ENCODE data around the gene RAET1E. TPM values are rescaled to one million over a fixed set of nuclear protein-coding genes. Genes with fewer than 3 reads are reported as not detected.
"Not testable (repeated sequence)": the region's sequence is repeated elsewhere in the genome, so short reads cannot be mapped to it uniquely, and the experiment has no call there.

RAET1E gene
- total and polyA plus RNA-seq, 4 donors: 0.18 to 1.7 (median 0.65) TPM; not detected in 1

DNA sequence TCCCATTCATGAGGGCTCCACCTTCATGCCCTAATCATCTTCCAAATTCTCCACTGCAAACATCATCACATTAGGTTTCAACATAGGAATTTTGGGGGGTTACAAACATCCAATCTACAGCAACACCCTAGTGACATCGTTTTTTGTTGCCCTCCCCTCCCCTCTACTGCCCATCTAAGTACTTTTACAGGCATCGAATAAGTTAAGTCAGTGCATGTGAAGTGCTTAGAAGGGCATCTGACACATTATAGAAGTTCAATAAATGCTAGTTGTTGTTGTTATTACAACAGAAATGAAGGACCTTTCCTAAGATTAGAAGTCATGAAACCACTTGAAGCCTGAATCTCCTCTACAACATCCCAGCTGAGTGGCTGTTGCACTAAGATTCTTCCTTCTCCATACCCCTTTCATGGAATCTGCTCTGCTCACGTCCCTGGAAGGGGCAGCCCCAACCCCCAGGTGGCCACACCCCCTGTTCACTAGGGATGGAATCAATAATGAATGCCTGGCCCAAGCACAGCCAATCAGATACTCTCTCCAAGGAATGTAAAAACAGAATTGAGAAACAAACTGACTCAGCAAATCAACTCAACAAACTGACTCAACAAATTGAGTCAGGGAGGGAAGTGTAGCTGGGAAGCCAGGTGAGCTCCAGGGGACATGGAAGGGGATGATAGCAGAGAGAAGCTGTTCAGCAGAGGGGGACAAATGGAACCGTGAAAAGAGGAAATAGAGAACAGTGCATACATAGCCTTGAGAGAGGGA is 29.9 kb downstream of the RAET1E start:
- Histone ChIP-seq H3K9me3 (ENCODE audit: control insufficient read depth, low read length) (no peaks in the 10 kb centered on the region), H3K4me3 (ENCODE audit: low read length in 2 of 2) (no peak overlapping the region), H3K4me1 (ENCODE audit: control insufficient read depth in 1 of 2, insufficient read depth in 2 of 2, low read length in 2 of 2) (no peaks in the 10 kb centered on the region), H3K27ac (ENCODE audit: low read depth in 1 of 2, low read length in 2 of 2) (no peak overlapping the region), H3K36me3 (ENCODE audit: control insufficient read depth in 1 of 2, insufficient read depth in 2 of 2, low read length in 1 of 2) (no peaks in the 10 kb centered on the region), H3K27me3 (ENCODE audit: control insufficient read depth in 1 of 2, insufficient read depth in 2 of 2, low read length in 1 of 2) (no peaks in the 10 kb centered on the region)
- intact Hi-C loops (cut with DNase I): loop anchor here (5.0 to 10.0 kb wide), 2 partner anchors 36 to 123 kb away; partner anchors contain the start of genes NUP43 (in 1 of the 2) and PCMT1 (in 1 of the 2)
- ATAC-seq (ENCODE audit: low FRiP score): no peak
- no peak for DNase-seq
- WGBS, 2 donors: 70 to 80% methylated on average over 4 of the region's 4 CpGs

GRCh38 chr6:149864578-149865535 is 33.1 kb downstream of the RAET1E start:
- DNase-seq (no peak), ATAC-seq (ENCODE audit: low FRiP score) (peak; percentile 79)
- intact Hi-C loops (cut with DNase I): loop anchor here (5.0 to 10.0 kb wide), 2 partner anchors 33 to 120 kb away; partner anchors contain the start of genes NUP43 (in 1 of the 2) and PCMT1 (in 1 of the 2)
- H3K4me1 ChIP-seq (ENCODE audit: control insufficient read depth in 1 of 2, insufficient read depth in 2 of 2, low read length in 2 of 2): no peaks in the 10 kb centered on the region
- H3K9me3 ChIP-seq (ENCODE audit: control insufficient read depth, low read length): no peaks in the 10 kb centered on the region
- WGBS, 2 donors: 12 to 13% methylated on average over 23 of the region's 23 CpGs
- no peaks in the 10 kb centered on the region for H3K27me3 ChIP-seq (ENCODE audit: control insufficient read depth in 1 of 2, insufficient read depth in 2 of 2, low read length in 1 of 2)
- H3K4me3 ChIP-seq (ENCODE audit: low read length in 2 of 2): peak overlapping the region; percentile 19 to 82
- H3K36me3 ChIP-seq (ENCODE audit: control insufficient read depth in 1 of 2, insufficient read depth in 2 of 2, low read length in 1 of 2): no peaks in the 10 kb centered on the region
- H3K27ac ChIP-seq (ENCODE audit: low read depth in 1 of 2, low read length in 2 of 2): peak overlapping the region in 1 of 2 donors; percentile 74

DNA sequence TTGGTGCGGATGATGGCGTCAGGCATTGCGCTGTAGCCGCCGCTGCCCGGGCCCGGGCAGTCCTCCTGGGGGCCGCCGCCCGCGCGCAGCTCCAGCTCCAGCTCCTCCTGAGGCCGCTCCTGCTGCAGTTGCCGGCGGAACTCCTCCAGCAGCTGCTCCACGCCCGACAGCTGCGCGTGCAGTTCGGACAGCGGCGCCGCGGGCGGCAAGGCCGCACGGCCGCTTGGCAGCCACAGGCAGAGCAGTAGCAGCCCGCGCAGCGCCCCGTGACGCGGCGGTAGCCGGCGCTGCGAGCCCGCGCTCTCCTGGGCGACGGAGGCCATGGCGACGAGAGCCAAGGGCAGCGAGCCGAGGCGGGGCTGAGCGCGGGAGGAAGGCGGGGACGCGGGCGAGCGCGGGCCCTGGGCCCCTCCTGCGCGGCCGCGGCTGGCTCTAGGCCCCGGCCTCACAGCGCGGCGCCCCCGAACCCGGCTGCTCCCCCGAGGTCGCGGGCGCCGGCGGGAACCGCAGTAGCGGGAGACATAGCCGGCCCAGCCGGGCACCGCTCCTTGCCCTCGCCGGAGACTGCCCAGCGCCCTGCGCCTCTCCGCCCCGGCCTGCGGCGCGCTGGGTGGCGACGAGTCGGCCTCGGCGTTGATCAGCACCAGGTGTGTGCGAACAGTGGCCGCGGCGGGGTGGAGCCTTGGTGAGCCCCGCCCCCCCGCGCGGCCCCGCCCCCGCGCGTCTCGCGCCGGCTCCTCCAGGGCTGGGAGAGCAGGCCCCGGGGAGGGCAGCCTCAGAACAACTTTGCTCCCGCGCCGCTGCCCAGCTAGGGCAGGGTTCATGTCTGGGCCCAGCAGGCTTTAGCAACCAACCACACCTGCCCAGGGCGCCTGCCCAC is 34.0 kb downstream of the RAET1E start, which contains the start of gene LRP11:
Gene LRP11 (minus strand): TSS at position 662 of the 880 bp plus-strand sequence. CDS start 339 bp downstream, at position 323.
- Histone ChIP-seq H3K36me3 (ENCODE audit: control insufficient read depth in 1 of 2, insufficient read depth in 2 of 2, low read length in 1 of 2) (no peaks in the 10 kb centered on the region), H3K27ac (ENCODE audit: low read depth in 1 of 2, low read length in 2 of 2) (peak within 1 kb of the TSS; percentile 49 to 74), H3K4me1 (ENCODE audit: control insufficient read depth in 1 of 2, insufficient read depth in 2 of 2, low read length in 2 of 2) (no peaks in the 10 kb centered on the region), H3K9me3 (ENCODE audit: control insufficient read depth, low read length) (no peaks in the 10 kb centered on the region), H3K4me3 (ENCODE audit: low read length in 2 of 2) (peak within 1 kb of the TSS; percentile 74 to 82), H3K27me3 (ENCODE audit: control insufficient read depth in 1 of 2, insufficient read depth in 2 of 2, low read length in 1 of 2) (no peaks in the 10 kb centered on the region)
- DNase-seq (peak; percentile 86 to 92), ATAC-seq (ENCODE audit: low FRiP score) (peak; percentile 95)
- WGBS, 2 donors: 1% methylated on average over 89 to 110 of the region's 110 CpGs
- intact Hi-C loops (cut with DNase I): loop anchor here in 1 of 2 donors (2.0 to 10.0 kb wide), 2 partner anchors 27 to 119 kb away; partner anchors contain the start of genes NUP43 and PCMT1

GRCh38 chr6:149862922-149863697 is 34.8 kb downstream of the RAET1E start:
- peak overlapping the region; percentile 74 to 82 for H3K4me3 ChIP-seq (ENCODE audit: low read length in 2 of 2)
- no peaks in the 10 kb centered on the region for H3K36me3 ChIP-seq (ENCODE audit: control insufficient read depth in 1 of 2, insufficient read depth in 2 of 2, low read length in 1 of 2)
- intact Hi-C loops (cut with DNase I): loop anchor here in 1 of 2 donors (2.0 to 10.0 kb wide), 2 partner anchors 26 to 118 kb away; partner anchors contain the start of genes NUP43 and PCMT1
- no peaks in the 10 kb centered on the region for H3K9me3 ChIP-seq (ENCODE audit: control insufficient read depth, low read length)
- WGBS, 2 donors: 1% methylated on average over 55 to 69 of the region's 69 CpGs
- ATAC-seq (ENCODE audit: low FRiP score): peak; percentile 79
- H3K4me1 ChIP-seq (ENCODE audit: control insufficient read depth in 1 of 2, insufficient read depth in 2 of 2, low read length in 2 of 2): no peaks in the 10 kb centered on the region
- peak; percentile 85 to 90 for DNase-seq
- peak overlapping the region; percentile 49 to 70 for H3K27ac ChIP-seq (ENCODE audit: low read depth in 1 of 2, low read length in 2 of 2)
- H3K27me3 ChIP-seq (ENCODE audit: control insufficient read depth in 1 of 2, insufficient read depth in 2 of 2, low read length in 1 of 2): no peaks in the 10 kb centered on the region

DNA sequence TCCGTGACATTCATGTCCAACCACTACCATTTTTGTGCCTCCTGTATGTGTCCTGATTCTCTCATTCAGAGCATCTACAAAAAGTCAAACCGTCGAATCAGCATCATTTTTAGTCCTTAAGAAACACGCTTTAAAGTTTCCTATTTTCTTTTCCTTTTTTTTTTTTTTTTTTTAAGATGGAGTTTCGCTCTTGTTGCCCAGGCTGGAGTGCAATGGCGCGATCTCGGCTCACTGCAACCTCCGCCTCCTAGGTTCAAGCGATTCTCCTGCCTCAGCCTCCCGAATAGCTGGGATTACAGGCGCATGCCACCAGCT is 35.5 kb downstream of the RAET1E start:
- 95 to 97% methylated on average over 8 to 9 of the region's 12 CpGs for WGBS, 2 donors
- not testable (repeated sequence) for H3K4me1 ChIP-seq (ENCODE audit: control insufficient read depth in 1 of 2, insufficient read depth in 2 of 2, low read length in 2 of 2); H3K27me3 ChIP-seq (ENCODE audit: control insufficient read depth in 1 of 2, insufficient read depth in 2 of 2, low read length in 1 of 2); H3K4me3 ChIP-seq (ENCODE audit: low read length in 2 of 2); H3K36me3 ChIP-seq (ENCODE audit: control insufficient read depth in 1 of 2, insufficient read depth in 2 of 2, low read length in 1 of 2); H3K27ac ChIP-seq (ENCODE audit: low read depth in 1 of 2, low read length in 2 of 2); H3K9me3 ChIP-seq (ENCODE audit: control insufficient read depth, low read length); DNase-seq; ATAC-seq (ENCODE audit: low FRiP score)
- intact Hi-C loops (cut with DNase I): loop anchor here in 1 of 2 donors (2.0 to 10.0 kb wide), 2 partner anchors 26 to 118 kb away; partner anchors contain the start of genes NUP43 and PCMT1

DNA sequence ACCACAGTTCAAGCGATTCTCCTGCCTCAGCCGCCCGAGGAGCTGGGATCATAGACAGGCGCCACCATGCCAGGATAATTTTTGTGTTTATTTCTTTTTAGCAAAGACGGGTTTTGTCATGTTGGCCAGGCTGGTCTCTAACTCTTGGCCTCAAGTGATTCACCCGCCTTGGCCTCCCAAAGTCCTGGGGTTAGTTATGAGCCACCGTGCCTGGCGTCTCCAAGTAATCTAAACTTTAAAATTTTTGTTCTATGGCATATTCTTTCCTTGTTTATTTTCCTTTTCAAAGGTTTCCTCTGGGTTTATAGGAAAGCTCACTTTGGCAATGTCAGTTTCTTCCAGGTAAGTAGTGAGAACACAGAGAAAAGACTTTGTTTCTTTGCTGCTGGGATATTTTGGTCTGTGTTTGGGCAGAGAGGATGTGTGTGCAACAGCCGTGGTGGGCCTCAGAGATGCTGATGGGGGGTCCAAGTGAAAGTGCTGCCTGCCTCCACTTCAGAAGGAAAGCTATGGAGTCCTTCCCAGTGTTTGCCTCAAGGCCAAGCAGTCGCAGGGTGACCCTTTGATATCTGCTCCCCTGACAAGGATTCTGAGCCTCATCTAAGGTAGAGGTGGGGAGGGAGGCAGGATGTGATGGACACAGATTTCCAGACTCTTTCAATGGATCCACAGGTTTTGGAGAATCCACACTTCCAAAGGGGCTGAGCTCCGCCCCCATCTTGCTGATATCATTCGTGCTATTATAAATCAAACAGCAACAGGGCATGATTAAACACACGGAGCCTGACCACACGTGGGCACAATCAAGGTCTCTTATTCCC is 36.1 kb downstream of the RAET1E start:
- intact Hi-C loops (cut with DNase I): loop anchor here in 1 of 2 donors (2.0 to 10.0 kb wide), 2 partner anchors 25 to 117 kb away; partner anchors contain the start of genes NUP43 and PCMT1

More for the DNA sequence above, 36.1 kb downstream of the RAET1E start:
- H3K4me3 ChIP-seq (ENCODE audit: low read length in 2 of 2): no peak overlapping the region
- H3K36me3 ChIP-seq (ENCODE audit: control insufficient read depth in 1 of 2, insufficient read depth in 2 of 2, low read length in 1 of 2): no peaks in the 10 kb centered on the region
- ATAC-seq (ENCODE audit: low FRiP score): no peak
- H3K27me3 ChIP-seq (ENCODE audit: control insufficient read depth in 1 of 2, insufficient read depth in 2 of 2, low read length in 1 of 2): no peaks in the 10 kb centered on the region
- no peaks in the 10 kb centered on the region for H3K9me3 ChIP-seq (ENCODE audit: control insufficient read depth, low read length)
- no peaks in the 10 kb centered on the region for H3K4me1 ChIP-seq (ENCODE audit: control insufficient read depth in 1 of 2, insufficient read depth in 2 of 2, low read length in 2 of 2)
- 91 to 93% methylated on average over 14 of the region's 14 CpGs for WGBS, 2 donors
- no peak overlapping the region for H3K27ac ChIP-seq (ENCODE audit: low read depth in 1 of 2, low read length in 2 of 2)
- no peak for DNase-seq

Data from aorta (tissue), 5 donors.